Neural cell (in vitro differentiated cells): ENCODE measurements around the gene LTN1. TPM values are rescaled to one million over a fixed set of nuclear protein-coding genes. Genes with fewer than 3 reads are reported as not detected.

Experiments
- H2AFZ ChIP-seq: fragments of 200-600, 300-800 bp; sonication (generic), shearing (Covaris generic); 2 replicates; pipeline ENCODE4 v1.6.0; 2014; ENCODE audit warnings: low read depth, mild to moderate bottlenecking, antibody characterized with exemption, low read length, moderate library complexity
- H3F3A ChIP-seq: fragments of 200-600 bp; shearing (Covaris generic); 2 replicates; pipeline ENCODE4 v1.6.1; 2016; ENCODE audit warnings: mild to moderate bottlenecking, moderate library complexity, mixed read lengths, antibody characterized with exemption, low read length; ENCODE audit not compliant: insufficient read depth, poor library complexity, severe bottlenecking
- H3K27ac ChIP-seq: fragments of 200-600, 300-800 bp; sonication (generic), shearing (Covaris generic); 2 replicates; pipeline ENCODE4 v1.5.1; 2014; ENCODE audit warnings: mild to moderate bottlenecking, low read length, moderate library complexity
- H3K27me3 ChIP-seq: fragments of 300-800, 200-600 bp; sonication (generic), shearing (Covaris generic); 2 replicates; pipeline ENCODE4 v1.6.0; 2014; ENCODE audit warnings: mild to moderate bottlenecking, low read depth, low read length, moderate library complexity; ENCODE audit not compliant: insufficient read depth
- H3K36me3 ChIP-seq: fragments of 300-800, 200-600 bp; sonication (generic), shearing (Covaris generic); 2 replicates; pipeline ENCODE4 v1.5.1; 2014; ENCODE audit warnings: mild to moderate bottlenecking, antibody characterized with exemption, low read length, moderate library complexity; ENCODE audit not compliant: insufficient read depth
- H3K4me2 ChIP-seq: fragments of 300-800, 200-600 bp; sonication (generic), shearing (Covaris generic); 2 replicates; pipeline ENCODE4 v1.6.0; 2014; ENCODE audit warnings: mild to moderate bottlenecking, low read length
- H3K4me3 ChIP-seq: fragments of 300-800, 200-600 bp; sonication (generic), shearing (Covaris generic); 2 replicates; pipeline ENCODE4 v1.5.1; 2014; ENCODE audit warnings: mild to moderate bottlenecking, low read length, moderate library complexity
- H3K79me2 ChIP-seq: fragments of 200-600 bp; shearing (Covaris generic); replicated peaks from 2 replicates; pipeline ENCODE4 v1.6.0; 2014; ENCODE audit warnings: mild to moderate bottlenecking, low read length, moderate library complexity; ENCODE audit not compliant: insufficient read depth
- H3K9ac ChIP-seq: fragments of 300-800, 200-600 bp; sonication (generic), shearing (Covaris generic); 2 replicates; pipeline ENCODE4 v1.6.1; 2016; ENCODE audit warnings: mild to moderate bottlenecking, low read length, mixed read lengths
- H3K9me2 ChIP-seq: fragments of 200-600 bp; shearing (Covaris generic); 2 replicates; pipeline ENCODE4 v1.6.1; 2016; ENCODE audit warnings: mild to moderate bottlenecking, low read length, mixed read lengths; ENCODE audit not compliant: insufficient read depth
- H3K9me3 ChIP-seq: fragments of 200-600, 300-800 bp; sonication (generic), shearing (Covaris generic); 2 replicates; pipeline ENCODE4 v1.6.1; 2016; ENCODE audit warnings: mild to moderate bottlenecking, mixed run types, low read length, moderate library complexity, mixed read lengths
- H4K20me1 ChIP-seq: fragments of 200-600 bp; shearing (Covaris generic); 2 replicates; pipeline ENCODE4 v1.6.1; 2016; ENCODE audit warnings: mild to moderate bottlenecking, mixed run types; ENCODE audit not compliant: insufficient read depth
- EP300 ChIP-seq: fragments of 450-650 bp; conservative IDR thresholded peaks from 2 replicates; pipeline ENCODE4 v1.6.1; 2014; ENCODE audit warnings: antibody characterized with exemption, mild to moderate bottlenecking, moderate library complexity; ENCODE audit not compliant: poor library complexity, severe bottlenecking
- EZH2 ChIP-seq: fragments of 200-600, 300-800 bp; shearing (Covaris generic), sonication (generic); IDR thresholded peaks from 2 replicates; pipeline ENCODE4 v1.6.1; 2014; ENCODE audit warnings: antibody characterized with exemption, low read length, borderline replicate concordance, mild to moderate bottlenecking; ENCODE audit not compliant: insufficient read depth, poor library complexity, severe bottlenecking
- MXI1 ChIP-seq: fragments of 450-650 bp; conservative IDR thresholded peaks from 2 replicates; pipeline ENCODE4 v1.6.1; 2014; ENCODE audit warnings: antibody characterized with exemption, mild to moderate bottlenecking; ENCODE audit not compliant: poor library complexity, severe bottlenecking
- POLR2AphosphoS5 ChIP-seq: IDR thresholded peaks from 2 replicates; pipeline ENCODE4 v1.6.1; 2012
- RAD21 ChIP-seq: fragments of 450-650 bp; conservative IDR thresholded peaks from 2 replicates; pipeline ENCODE4 v1.6.1; 2014; ENCODE audit warnings: antibody characterized with exemption, mild to moderate bottlenecking, moderate library complexity
- SMC3 ChIP-seq: fragments of 450-650 bp; conservative IDR thresholded peaks from 2 replicates; pipeline ENCODE4 v1.6.1; 2014; ENCODE audit warnings: antibody characterized with exemption, mild to moderate bottlenecking, moderate library complexity; ENCODE audit not compliant: poor library complexity
- TAF1 ChIP-seq: IDR thresholded peaks from 2 replicates; pipeline ENCODE4 v1.6.1; 2012; ENCODE audit warnings: low read depth
- polyA plus RNA-seq: library from polyadenylated mRNA; depleted of rRNA; stranded (reverse); fragments of >200 nt; gene quantifications from 2 replicates; pipeline ENCODE4 v1.2.3, GENCODE V29; 2014
- TF ChIP-seq, protein P1 (sequence below): fragments of 450-650 bp; IDR thresholded peaks from 2 replicates; pipeline ENCODE4 v1.5.1; 2014; ENCODE audit warnings: antibody characterized with exemption, mild to moderate bottlenecking, moderate library complexity; ENCODE audit not compliant: poor library complexity, severe bottlenecking
- TF ChIP-seq, protein P2 (sequence below): IDR thresholded peaks from 2 replicates; pipeline ENCODE4 v1.6.1; 2012; ENCODE audit warnings: borderline replicate concordance

Gene LTN1
- polyA plus RNA-seq, 1 donor from 2014 or later: 62.1 TPM

DNA sequence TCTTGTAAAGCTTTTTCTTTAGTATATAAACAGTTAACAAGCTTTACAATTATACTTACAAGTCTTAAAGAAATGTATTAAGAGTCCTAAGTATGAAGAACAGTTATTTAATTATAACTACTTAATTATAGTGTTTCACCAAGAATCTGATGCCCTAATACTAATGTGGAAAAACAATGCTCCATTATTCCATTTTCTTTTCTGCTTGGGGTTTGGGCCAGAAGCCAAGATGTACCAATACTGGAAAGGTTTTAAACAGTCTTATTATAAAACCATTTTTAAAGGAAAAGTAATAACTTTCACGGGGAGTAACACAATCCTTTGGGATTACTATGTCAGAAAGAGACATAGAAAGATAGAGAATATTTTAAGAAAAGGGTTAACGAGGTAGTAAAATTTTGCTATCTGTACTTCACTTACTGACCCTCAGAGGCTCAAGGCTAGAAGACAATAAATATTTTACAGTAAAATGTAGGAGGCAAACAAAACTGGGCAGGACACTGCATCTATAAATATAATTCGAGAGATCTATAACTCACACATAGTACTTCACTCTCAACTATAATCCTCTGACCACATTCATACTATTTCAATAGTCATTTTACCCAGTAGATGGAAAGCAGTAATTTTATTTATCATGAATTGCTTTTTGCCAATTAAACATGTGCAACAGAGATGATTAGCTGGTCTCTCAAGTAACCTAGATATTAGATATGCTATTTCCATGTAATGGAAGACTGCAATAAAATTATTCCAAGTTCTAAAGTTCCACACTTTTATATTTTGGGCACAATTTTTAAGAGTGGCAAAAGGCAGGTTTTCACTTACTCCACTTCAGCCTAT is 63.9 kb downstream of the LTN1 start:
- H3K9ac ChIP-seq: no peak overlapping the region
- H4K20me1 ChIP-seq: no peaks in the 10 kb centered on the region
- H3K4me3 ChIP-seq: no peak overlapping the region
- H3K79me2 ChIP-seq: no peaks in the 10 kb centered on the region
- no peaks in the 10 kb centered on the region for H3K9me3 ChIP-seq
- H3K27me3 ChIP-seq: no peaks in the 10 kb centered on the region
- no peak overlapping the region for H3K4me2 ChIP-seq
- no peak overlapping the region for H3K27ac ChIP-seq
- no peak overlapping the region for H2AFZ ChIP-seq
- no peaks in the 10 kb centered on the region for H3K9me2 ChIP-seq
- no peak for TF ChIP-seq EZH2
- no peak for TF ChIP-seq TAF1
- TF ChIP-seq, protein P1, sequence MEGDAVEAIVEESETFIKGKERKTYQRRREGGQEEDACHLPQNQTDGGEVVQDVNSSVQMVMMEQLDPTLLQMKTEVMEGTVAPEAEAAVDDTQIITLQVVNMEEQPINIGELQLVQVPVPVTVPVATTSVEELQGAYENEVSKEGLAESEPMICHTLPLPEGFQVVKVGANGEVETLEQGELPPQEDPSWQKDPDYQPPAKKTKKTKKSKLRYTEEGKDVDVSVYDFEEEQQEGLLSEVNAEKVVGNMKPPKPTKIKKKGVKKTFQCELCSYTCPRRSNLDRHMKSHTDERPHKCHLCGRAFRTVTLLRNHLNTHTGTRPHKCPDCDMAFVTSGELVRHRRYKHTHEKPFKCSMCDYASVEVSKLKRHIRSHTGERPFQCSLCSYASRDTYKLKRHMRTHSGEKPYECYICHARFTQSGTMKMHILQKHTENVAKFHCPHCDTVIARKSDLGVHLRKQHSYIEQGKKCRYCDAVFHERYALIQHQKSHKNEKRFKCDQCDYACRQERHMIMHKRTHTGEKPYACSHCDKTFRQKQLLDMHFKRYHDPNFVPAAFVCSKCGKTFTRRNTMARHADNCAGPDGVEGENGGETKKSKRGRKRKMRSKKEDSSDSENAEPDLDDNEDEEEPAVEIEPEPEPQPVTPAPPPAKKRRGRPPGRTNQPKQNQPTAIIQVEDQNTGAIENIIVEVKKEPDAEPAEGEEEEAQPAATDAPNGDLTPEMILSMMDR: no peak
- no peak for TF ChIP-seq POLR2AphosphoS5
- TF ChIP-seq RAD21: no peak
- TF ChIP-seq, protein P2, sequence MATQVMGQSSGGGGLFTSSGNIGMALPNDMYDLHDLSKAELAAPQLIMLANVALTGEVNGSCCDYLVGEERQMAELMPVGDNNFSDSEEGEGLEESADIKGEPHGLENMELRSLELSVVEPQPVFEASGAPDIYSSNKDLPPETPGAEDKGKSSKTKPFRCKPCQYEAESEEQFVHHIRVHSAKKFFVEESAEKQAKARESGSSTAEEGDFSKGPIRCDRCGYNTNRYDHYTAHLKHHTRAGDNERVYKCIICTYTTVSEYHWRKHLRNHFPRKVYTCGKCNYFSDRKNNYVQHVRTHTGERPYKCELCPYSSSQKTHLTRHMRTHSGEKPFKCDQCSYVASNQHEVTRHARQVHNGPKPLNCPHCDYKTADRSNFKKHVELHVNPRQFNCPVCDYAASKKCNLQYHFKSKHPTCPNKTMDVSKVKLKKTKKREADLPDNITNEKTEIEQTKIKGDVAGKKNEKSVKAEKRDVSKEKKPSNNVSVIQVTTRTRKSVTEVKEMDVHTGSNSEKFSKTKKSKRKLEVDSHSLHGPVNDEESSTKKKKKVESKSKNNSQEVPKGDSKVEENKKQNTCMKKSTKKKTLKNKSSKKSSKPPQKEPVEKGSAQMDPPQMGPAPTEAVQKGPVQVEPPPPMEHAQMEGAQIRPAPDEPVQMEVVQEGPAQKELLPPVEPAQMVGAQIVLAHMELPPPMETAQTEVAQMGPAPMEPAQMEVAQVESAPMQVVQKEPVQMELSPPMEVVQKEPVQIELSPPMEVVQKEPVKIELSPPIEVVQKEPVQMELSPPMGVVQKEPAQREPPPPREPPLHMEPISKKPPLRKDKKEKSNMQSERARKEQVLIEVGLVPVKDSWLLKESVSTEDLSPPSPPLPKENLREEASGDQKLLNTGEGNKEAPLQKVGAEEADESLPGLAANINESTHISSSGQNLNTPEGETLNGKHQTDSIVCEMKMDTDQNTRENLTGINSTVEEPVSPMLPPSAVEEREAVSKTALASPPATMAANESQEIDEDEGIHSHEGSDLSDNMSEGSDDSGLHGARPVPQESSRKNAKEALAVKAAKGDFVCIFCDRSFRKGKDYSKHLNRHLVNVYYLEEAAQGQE: no peak
- TF ChIP-seq EP300: no peak
- TF ChIP-seq MXI1: no peak
- H3K36me3 ChIP-seq: peaks cover 9% of the 10 kb centered on the region
- no peaks in the 10 kb centered on the region for H3F3A ChIP-seq

DNA sequence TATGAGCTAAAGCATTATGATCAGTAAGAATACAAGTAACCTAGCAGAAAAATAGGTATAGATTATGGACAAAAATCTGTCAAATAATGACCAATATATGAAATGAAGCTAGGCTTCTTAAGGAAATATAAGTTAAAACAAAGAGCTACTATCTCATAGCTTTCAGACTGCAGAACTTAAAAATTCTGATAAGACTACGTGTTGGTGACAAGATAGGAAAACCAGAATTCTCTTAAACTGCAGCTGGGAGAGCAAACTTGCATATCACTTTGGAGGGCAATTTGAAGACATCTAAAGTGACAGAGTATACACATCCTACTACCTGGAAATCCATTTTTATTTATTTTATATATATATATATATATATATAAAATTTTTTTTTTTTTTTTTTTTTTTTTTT is 65.5 kb downstream of the LTN1 start:
- Histone ChIP-seq H3F3A (no peaks in the 10 kb centered on the region), H3K36me3 (peaks cover 9% of the 10 kb centered on the region), H3K79me2 (no peaks in the 10 kb centered on the region), H4K20me1 (no peaks in the 10 kb centered on the region), H3K9me3 (no peaks in the 10 kb centered on the region), H3K4me2 (no peak overlapping the region), H3K4me3 (no peak overlapping the region), H3K9ac (no peak overlapping the region), H3K9me2 (no peaks in the 10 kb centered on the region), H2AFZ (no peak overlapping the region), H3K27me3 (no peaks in the 10 kb centered on the region), H3K27ac (no peak overlapping the region)
- TF ChIP-seq SMC3: no peak
- no peak for TF ChIP-seq RAD21
- TF ChIP-seq POLR2AphosphoS5: no peak
- TF ChIP-seq, protein P1: no peak
- TF ChIP-seq EZH2: no peak
- TF ChIP-seq, protein P2: no peak
- no peak for TF ChIP-seq TAF1
- no peak for TF ChIP-seq MXI1
- no peak for TF ChIP-seq EP300
